Cardiac muscle cell (in vitro differentiated cells and primary cell): ENCODE data around the gene ZXDC. TPM values are rescaled to one million over a fixed set of nuclear protein-coding genes. Genes with fewer than 3 reads are reported as not detected.

Source experiments
- DNase-seq, 2 donors: peaks; one replicate each; pipeline versions ENCODE4 v3.0.0 to v3.0.0-alpha.2; 2010 to 2017; ENCODE audit warnings: low read depth in 1 of 2, low spot score in 1 of 2
- H3K27ac ChIP-seq: fragments of 200-600 bp; sonication (generic); 2 replicates; pipeline ENCODE4 v1.5.1; 2016
- H3K27me3 ChIP-seq: fragments of 200-600 bp; sonication (generic); 2 replicates; pipeline ENCODE4 v1.6.0; 2016; ENCODE audit warnings: control low read depth
- H3K36me3 ChIP-seq: fragments of 200-600 bp; sonication (generic); 2 replicates; pipeline ENCODE4 v1.5.1; 2016; ENCODE audit warnings: control low read depth
- H3K4me1 ChIP-seq: fragments of 200-600 bp; sonication (generic); 2 replicates; pipeline ENCODE4 v1.8.1; 2017; ENCODE audit warnings: low read depth, mild to moderate bottlenecking, mixed run types
- H3K4me3 ChIP-seq: fragments of 200-600 bp; sonication (generic); 2 replicates; pipeline ENCODE4 v1.5.1; 2016; ENCODE audit warnings: mild to moderate bottlenecking
- H3K9me3 ChIP-seq: fragments of 200-600 bp; sonication (generic); 2 replicates; pipeline ENCODE4 v1.5.1; 2017; ENCODE audit warnings: low read depth, mild to moderate bottlenecking, control low read depth
- CTCF ChIP-seq: IDR thresholded peaks from 2 replicates; pipeline ENCODE4 v1.5.1; 2012; ENCODE audit warnings: low read depth, mild to moderate bottlenecking, low read length
- polyA plus RNA-seq: library from polyadenylated mRNA; unstranded; fragments of >200 nt; fragmentation: Nextera tagmentation; extraction: Ambion mirVana; gene quantifications from 2 replicates; pipeline ENCODE4 v1.2.1, GENCODE V29; 2016
- total RNA-seq: library from RNA; depleted of rRNA; stranded (reverse); fragments of >200 nt; gene quantifications from 2 replicates; pipeline ENCODE4 v1.2.3, GENCODE V29; 2016

The ZXDC gene
- total and polyA plus RNA-seq, 2 experiments from 2014 or later = 40.4 to 56.3 TPM

GRCh38 chr3:126479642-126480041 is 4.0 kb upstream of the ZXDC start:
- no peaks in the 10 kb centered on the region for H3K27me3 ChIP-seq
- H3K36me3 ChIP-seq = no peaks in the 10 kb centered on the region
- no peak for TF ChIP-seq CTCF
- H3K4me3 ChIP-seq = no peak overlapping the region
- no peak for DNase-seq
- H3K4me1 ChIP-seq = no peaks in the 10 kb centered on the region
- no peaks in the 10 kb centered on the region for H3K9me3 ChIP-seq
- H3K27ac ChIP-seq = no peak overlapping the region

GRCh38 chr3:126478581-126479310 is 3.1 kb upstream of the ZXDC start:
- H3K27me3 ChIP-seq = no peaks in the 10 kb centered on the region
- H3K4me1 ChIP-seq = peaks cover 6% of the 10 kb centered on the region

GRCh38 chr3:126477061-126477380 is 1.3 kb upstream of the ZXDC start:
- no peaks in the 10 kb centered on the region for H3K36me3 ChIP-seq
- H3K27ac ChIP-seq = no peak overlapping the region
- peaks cover 23% of the 10 kb centered on the region for H3K4me1 ChIP-seq
- H3K27me3 ChIP-seq = no peaks in the 10 kb centered on the region
- no peak overlapping the region for H3K4me3 ChIP-seq
- peak; percentile 14 to 15 for DNase-seq
- TF ChIP-seq CTCF = no peak
- no peaks in the 10 kb centered on the region for H3K9me3 ChIP-seq

More at GRCh38 chr3:126478581-126479310, 3.1 kb upstream of the ZXDC start:
- TF ChIP-seq CTCF = no peak
- no peaks in the 10 kb centered on the region for H3K9me3 ChIP-seq
- no peak overlapping the region for H3K4me3 ChIP-seq
- H3K27ac ChIP-seq = no peak overlapping the region
- DNase-seq = no peak
- no peaks in the 10 kb centered on the region for H3K36me3 ChIP-seq

GRCh38 chr3:126476166-126477060 is 722 bp upstream of the ZXDC start:
- Histone ChIP-seq H3K9me3 (no peaks in the 10 kb centered on the region), H3K4me3 (peak overlapping the region; percentile 34), H3K36me3 (no peaks in the 10 kb centered on the region), H3K27ac (peak overlapping the region; percentile 71), H3K4me1 (peaks cover 27% of the 10 kb centered on the region), H3K27me3 (no peaks in the 10 kb centered on the region)
- peak in 1 of 2 donors; percentile 56 for DNase-seq
- TF ChIP-seq CTCF = no peak

GRCh38 chr3:126474498-126475412 is 936 bp downstream of the ZXDC start:
- H3K4me3 ChIP-seq = peak overlapping the region; percentile 61
- no peak for TF ChIP-seq CTCF
- H3K36me3 ChIP-seq = peaks cover 13% of the 10 kb centered on the region
- peak overlapping the region; percentile 95 for H3K27ac ChIP-seq
- H3K9me3 ChIP-seq = no peaks in the 10 kb centered on the region
- H3K27me3 ChIP-seq = no peaks in the 10 kb centered on the region
- H3K4me1 ChIP-seq = peaks cover 27% of the 10 kb centered on the region
- DNase-seq = peak; percentile 53 to 64
